SK-N-SH (cell line): Measurements from ENCODE around the gene RBM4B. TPM values are rescaled to one million over a fixed set of nuclear protein-coding genes. Genes with fewer than 3 reads are reported as not detected.

Experiments
- CTCF ChIA-PET: fragments of 300-600, 350-600 bp; formaldehyde crosslinking; extraction: SDS; loops from one replicate; lab custom pipeline; 2021; lab: Yijun Ruan, JAX
- POLR2A ChIA-PET: fragments of 350-600 bp; sonication (Branson Sonifier 250); formaldehyde crosslinking; extraction: SDS; loops from one replicate; lab custom pipeline; 2020; ENCODE audit warnings: antibody characterized with exemption, inconsistent platforms; lab: Yijun Ruan, JAX
- DNase-seq: peaks from one replicate; pipeline ENCODE4 v3.0.0; 2012
- H2AFZ ChIP-seq: fragments of 200-600 bp; sonication (generic); 2 replicates; pipeline ENCODE4 v1.8.1; 2016; ENCODE audit warnings: antibody characterized with exemption, mild to moderate bottlenecking, low read depth
- H3F3A ChIP-seq: fragments of 200-600 bp; sonication (generic); replicated peaks from 2 replicates; pipeline ENCODE3; 2016; ENCODE audit warnings: antibody characterized with exemption, mild to moderate bottlenecking; ENCODE audit not compliant: insufficient read depth
- H3K27ac ChIP-seq, 2 experiments: fragments of 200-500 bp in 1 of 2; fragments of 200-600 bp in 1 of 2; sonication (Bioruptor generic) in 1 of 2; sonication (generic), shearing (Covaris generic) in 1 of 2; 2 replicates each; pipeline versions ENCODE4 v1.5.1 to v1.6.1; 2014 to 2016; ENCODE audit warnings: low read depth in 2 of 2, inconsistent platforms in 1 of 2, low read length in 1 of 2, mild to moderate bottlenecking in 1 of 2, mixed read lengths in 1 of 2
- H3K27me3 ChIP-seq: fragments of 200-600 bp; sonication (generic), shearing (Covaris generic); 2 replicates; pipeline ENCODE4 v1.6.1; 2016; ENCODE audit warnings: mixed run types; ENCODE audit not compliant: insufficient read depth
- H3K36me3 ChIP-seq, 2 experiments: fragments of 200-500 bp in 1 of 2; fragments of 200-600 bp in 1 of 2; sonication (Bioruptor generic) in 1 of 2; sonication (generic) in 1 of 2; replicated peaks in 1 of 2; 2 replicates each; pipeline versions ENCODE3 to v1.5.1; 2014 to 2016; ENCODE audit warnings: low read length in 1 of 2, mild to moderate bottlenecking in 1 of 2; ENCODE audit not compliant: insufficient read depth in 2 of 2, control insufficient read depth in 1 of 2
- H3K4me1 ChIP-seq, 2 experiments: fragments of 200-500 bp in 1 of 2; fragments of 200-600 bp in 1 of 2; sonication (Bioruptor generic) in 1 of 2; sonication (generic), shearing (Covaris generic) in 1 of 2; 2 replicates each; pipeline versions ENCODE4 v1.5.1 to v1.6.1; 2014 to 2016; ENCODE audit warnings: low read depth in 1 of 2, low read length in 1 of 2, mixed run types in 1 of 2; ENCODE audit not compliant: insufficient read depth in 2 of 2, control insufficient read depth in 1 of 2
- H3K4me2 ChIP-seq: fragments of 200-600 bp; sonication (generic), shearing (Covaris generic); 2 replicates; pipeline ENCODE4 v1.6.1; 2017; ENCODE audit warnings: mixed run types
- H3K4me3 ChIP-seq, 2 experiments: fragments of 200-500 bp in 1 of 2; fragments of 200-600 bp in 1 of 2; sonication (Bioruptor generic) in 1 of 2; sonication (generic), shearing (Covaris generic) in 1 of 2; 2 replicates each; pipeline versions ENCODE4 v1.5.1 to v1.8.1; 2014 to 2016; ENCODE audit warnings: low read depth in 2 of 2, inconsistent platforms in 1 of 2, low read length in 1 of 2, mild to moderate bottlenecking in 1 of 2, mixed read lengths in 1 of 2, moderate library complexity in 1 of 2
- H3K79me2 ChIP-seq: fragments of 200-600 bp; sonication (generic); 2 replicates; pipeline ENCODE4 v1.8.1; 2017; ENCODE audit warnings: mild to moderate bottlenecking; ENCODE audit not compliant: insufficient read depth
- H3K9ac ChIP-seq: fragments of 200-600 bp; sonication (generic); 2 replicates; pipeline ENCODE4 v1.6.1; 2017; ENCODE audit warnings: mixed run types
- H3K9me2 ChIP-seq: fragments of 200-600 bp; sonication (generic); 2 replicates; pipeline ENCODE4 v1.6.1; 2017; ENCODE audit warnings: mixed run types
- H3K9me3 ChIP-seq: fragments of 200-600 bp; sonication (generic); 2 replicates; pipeline ENCODE4 v1.6.1; 2017; ENCODE audit warnings: mixed run types, mild to moderate bottlenecking, moderate library complexity
- H4K20me1 ChIP-seq: fragments of 200-600 bp; sonication (generic); 2 replicates; pipeline ENCODE4 v1.6.1; 2017; ENCODE audit warnings: mild to moderate bottlenecking, mixed run types; ENCODE audit not compliant: insufficient read depth
- CTCF ChIP-seq: fragments of 200-600 bp; sonication (generic); IDR thresholded peaks from 2 replicates; pipeline ENCODE4 v1.6.1; 2017; ENCODE audit warnings: antibody characterized with exemption, mild to moderate bottlenecking, moderate library complexity
- EP300 ChIP-seq, 2 experiments: IDR thresholded peaks; 2 replicates each; pipeline versions ENCODE4 v1.4.0 to v1.6.1; 2012; ENCODE audit warnings: borderline replicate concordance in 1 of 2, low read depth in 1 of 2, low read length in 1 of 2
- FOSL2 ChIP-seq: IDR thresholded peaks from 2 replicates; pipeline ENCODE4 v1.4.0; 2012; ENCODE audit warnings: low read depth, mild to moderate bottlenecking, moderate library complexity, borderline replicate concordance
- FOXM1 ChIP-seq: IDR thresholded peaks from 2 replicates; pipeline ENCODE4 v1.4.0; 2012; ENCODE audit warnings: low read depth, mild to moderate bottlenecking
- GABPA ChIP-seq: IDR thresholded peaks from 2 replicates; pipeline ENCODE4 v1.4.0; 2012; ENCODE audit warnings: low read depth, mild to moderate bottlenecking
- GATA2 ChIP-seq: sonication (generic); formaldehyde crosslinking; IDR thresholded peaks from 2 replicates; pipeline ENCODE4 v1.5.0; 2020; ENCODE audit warnings: mild to moderate bottlenecking, missing genetic modification reagents
- PBX3 ChIP-seq: IDR thresholded peaks from 2 replicates; pipeline ENCODE4; 2012
- POLR2AphosphoS5 ChIP-seq: IDR thresholded peaks from 2 replicates; pipeline ENCODE4 v1.6.1; 2012; ENCODE audit warnings: low read depth, low read length
- RXRA ChIP-seq: IDR thresholded peaks from 2 replicates; pipeline ENCODE4 v1.4.0; 2012; ENCODE audit warnings: low read depth, mild to moderate bottlenecking, borderline replicate concordance
- SIN3A ChIP-seq: IDR thresholded peaks from 2 replicates; pipeline ENCODE4 v1.6.1; 2012; ENCODE audit warnings: low read depth, mild to moderate bottlenecking, low read length, moderate library complexity, borderline replicate concordance
- TCF12 ChIP-seq: IDR thresholded peaks from 2 replicates; pipeline ENCODE4 v1.4.0; 2012
- TEAD4 ChIP-seq: IDR thresholded peaks from 2 replicates; pipeline ENCODE4 v1.4.0; 2012; ENCODE audit warnings: mild to moderate bottlenecking, borderline replicate concordance; ENCODE audit not compliant: insufficient read depth
- USF1 ChIP-seq: IDR thresholded peaks from 2 replicates; pipeline ENCODE4 v1.4.0; 2012; ENCODE audit warnings: low read depth, borderline replicate concordance
- YY1 ChIP-seq: IDR thresholded peaks from 2 replicates; pipeline ENCODE4 v1.4.0; 2012; ENCODE audit warnings: low read depth, mild to moderate bottlenecking
- WGBS: methylation state at CpG from one replicate; pipeline ENCODE4 v1.1.6; 2017; ENCODE audit warnings: low lambda C conversion rate; 5-methylcytosine and 5-hydroxymethylcytosine counted together
- polyA plus RNA-seq, 3 experiments: library from polyadenylated mRNA; depleted of rRNA; stranded (reverse); fragments of >200 nt; gene quantifications; 2 replicates each; pipeline ENCODE4 v1.2.3, GENCODE V29; 2012

Gene RBM4B
- polyA plus RNA-seq, 1 of the 3 experiments (the other 2 are of a cell fraction): 31.1 TPM

GRCh38 chr11:66619080-66619554, 58.6 kb downstream of the RBM4B start:
- peak overlapping the region; percentile 86; the same call in 1 of the 2 replicates for H3K9ac ChIP-seq
- no peak for DNase-seq
- H3K27me3 ChIP-seq: no peaks in the 10 kb centered on the region
- peaks cover 73% of the 10 kb centered on the region for H4K20me1 ChIP-seq
- 77% methylated on average over 4 of the region's 4 CpGs for WGBS
- peaks cover 7% of the 10 kb centered on the region for H3F3A ChIP-seq
- no peak overlapping the region for H2AFZ ChIP-seq
- peaks cover 89% of the 10 kb centered on the region for H3K79me2 ChIP-seq
- peak overlapping the region; percentile 90 for H3K4me2 ChIP-seq
- H3K4me3 ChIP-seq: peak overlapping the region; percentile 73 to 75; a peak in 3 of 4 replicates
- peaks cover 8 to 11% of the 10 kb centered on the region in 2 experiments; a peak in 3 of 4 replicates for H3K4me1 ChIP-seq
- TF ChIP-seq USF1 (no peak), FOSL2 (no peak), TCF12 (no peak), PBX3 (no peak), CTCF (no peak), GATA2 (CRISPR knock-in tag) (no peak), RXRA (no peak), YY1 (no peak), TEAD4 (no peak), GABPA (no peak), FOXM1 (no peak), POLR2AphosphoS5 (no peak), EP300 (IDR thresholded peaks at IDR 0.05; ENCODE audit: borderline replicate concordance in 1 of 2, low read depth in 1 of 2, low read length in 1 of 2) (no peak), SIN3A (no peak)
- no peaks in the 10 kb centered on the region for H3K9me3 ChIP-seq
- no peaks in the 10 kb centered on the region for H3K9me2 ChIP-seq
- peak overlapping the region; percentile 16 to 49 for H3K27ac ChIP-seq
- CTCF ChIA-PET: no interaction called here
- H3K36me3 ChIP-seq: peaks cover 14 to 30% of the 10 kb centered on the region in 2 experiments
- POLR2A ChIA-PET: interaction anchor here (1.4 kb wide), 2 partner anchors 8 to 20 kb away, joined by 3 to 11 read pairs; partner anchors contain the start of gene RBM4
